Heart left ventricle (tissue), 13 donors: ENCODE results near the gene DUSP15.

ENCODE experiments used
- CTCF ChIP-seq, 12 donors: fragments of 200-600 bp; sonication (generic) in 4 of 12; IDR thresholded peaks; one replicate each; pipeline versions ENCODE4 v1.5.0 to v1.8.0; 2018 to 2022; ENCODE audit warnings: antibody characterized with exemption in 12 of 12, mild to moderate bottlenecking in 5 of 12
- POLR2A ChIP-seq, 2 donors: fragments of 450-650 bp; IDR thresholded peaks; one replicate each; pipeline ENCODE4 v1.6.1; 2017; ENCODE audit warnings: antibody characterized with exemption in 2 of 2, mild to moderate bottlenecking in 2 of 2, moderate library complexity in 2 of 2
- donor health status: ischemic (EF 13 %, LVEDD 7.1; RV severe dilation, severe dysfunction).
- donor health status: DM: no; HTN: yes; CAD: no.
- donor health status: DM: no; HTN: no; CAD: no.
- donor health status: ischemic (EF 25% LVEDD 6.9; RV normal size, moderate dysfunction).
- donor health status: ischemic (EF 25% LVEDD 5.7; RV mildly dilated, moderate dysfunction).
- donor health status: ischemic (EF 35%, LVEDD 5.7; RV mildly dilated, moderate dysfunction).
- donor health status: nonischemic (EF 11% LVEDD 7.7; RV severe dilation, severe dysfunction).
- donor health status: DM: yes; HTN: yes; CAD: no.
- donor health status: PGD.
- donor health status: ischemic (EF 29% LVEDD 5.4; RV normal size, mild dysfunction).
- donor health status: nonischemic (EF 23%, LVEDD 6.1; RV moderate dilation, normal function).

DNA sequence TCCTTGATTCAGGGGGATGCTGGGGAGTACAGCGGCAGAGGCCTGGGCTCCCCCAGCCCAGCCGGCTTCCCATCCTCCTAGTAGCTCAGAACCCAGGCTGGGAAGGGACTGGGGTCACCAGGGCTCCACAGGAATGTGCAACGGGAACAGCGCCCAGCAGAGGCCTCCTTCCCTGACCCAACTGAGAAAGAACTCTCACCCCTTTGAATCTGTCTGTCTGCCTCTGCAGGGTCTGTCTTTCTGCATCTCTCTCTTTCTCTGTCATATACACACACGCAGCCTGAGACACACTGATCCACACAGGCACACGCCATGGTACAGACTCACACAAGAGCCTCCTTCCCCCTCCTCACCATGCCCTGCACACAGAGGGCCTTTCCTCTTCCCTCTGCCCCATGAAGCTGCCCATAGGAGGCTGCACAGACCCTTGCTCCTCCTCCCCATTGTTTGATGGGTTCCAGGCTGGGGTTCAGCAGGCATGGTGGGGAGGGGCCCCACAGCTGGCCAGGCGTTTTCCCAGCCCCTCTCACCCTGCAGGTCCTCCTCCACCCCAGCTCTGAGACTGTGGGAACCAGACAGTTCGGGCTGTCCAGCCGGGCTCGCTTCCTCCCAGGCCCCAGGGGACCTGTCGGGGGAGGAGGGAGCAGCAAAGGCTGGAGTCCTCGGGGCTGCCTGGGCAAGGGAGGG is 27.7 kb downstream of the DUSP15 start:
- TF ChIP-seq CTCF (IDR thresholded peaks at IDR 0.05) (peak in 1 of 12 donors; percentile 3), POLR2A (IDR thresholded peaks at IDR 0.05) (no peak)
